Brain pericyte (primary cell): ENCODE data around the gene POLN.
A peak's percentile ranks its signal among the peaks of the same experiment; 100 is the strongest.

Source experiments
- DNase-seq: peaks from one replicate; pipeline ENCODE4 v3.0.0-alpha.2; 2012; ENCODE audit warnings: low read depth, low spot score

The POLN gene

GRCh38 chr4:2241410-2242353 lies at the start of gene POLN, which contains the start of gene HAUS3:
TSS of gene POLN (minus strand) at chr4:2242121. CDS start at chr4:2229231, 12,890 bp downstream.
TSS of gene HAUS3 (minus strand) at chr4:2242121. CDS start at chr4:2240946, 1,175 bp downstream.
- DNase-seq: peak; percentile 94

- DNase-seq: no peak
Observed at GRCh38 chr4:2290974-2291704, 49.2 kb upstream of the POLN start.

GRCh38 chr4:2290488-2290887 lies 48.6 kb upstream of the POLN start:
- DNase-seq: no peak

GRCh38 chr4:2289955-2290333 lies 48.0 kb upstream of the POLN start:
- no peak for DNase-seq

- DNase-seq: no peak
Observed at GRCh38 chr4:2289311-2289954, 47.5 kb upstream of the POLN start.

GRCh38 chr4:2288051-2288541 lies 46.2 kb upstream of the POLN start:
- no peak for DNase-seq

GRCh38 chr4:2287594-2287915 lies 45.6 kb upstream of the POLN start:
- no peak for DNase-seq

- no peak for DNase-seq
Observed at GRCh38 chr4:2286904-2287593, 45.1 kb upstream of the POLN start.

GRCh38 chr4:2285613-2286381 lies 43.9 kb upstream of the POLN start:
- DNase-seq: no peak

GRCh38 chr4:2284934-2285612 lies 43.2 kb upstream of the POLN start:
- no peak for DNase-seq

- DNase-seq: no peak
Observed at GRCh38 chr4:2284161-2284933, 42.4 kb upstream of the POLN start.

- no peak for DNase-seq
Observed at GRCh38 chr4:2283199-2283711, 41.3 kb upstream of the POLN start.

- DNase-seq: no peak
Observed at GRCh38 chr4:2281575-2282343, 39.8 kb upstream of the POLN start.

- DNase-seq: no peak
Observed at GRCh38 chr4:2280531-2281300, 38.8 kb upstream of the POLN start.

- no peak for DNase-seq
Observed at GRCh38 chr4:2277956-2278355, 36.0 kb upstream of the POLN start.

- no peak for DNase-seq
Observed at GRCh38 chr4:2276581-2277325, 34.8 kb upstream of the POLN start.
